SK-N-SH (cell line): ENCODE results near the gene ABCC4.

Experiments used
- EP300 ChIP-seq, 2 experiments: IDR thresholded peaks; 2 replicates each; pipeline versions ENCODE4 v1.4.0 to v1.6.1; 2012; ENCODE audit warnings: borderline replicate concordance in 1 of 2, low read depth in 1 of 2, low read length in 1 of 2
- MXI1 ChIP-seq: IDR thresholded peaks from 2 replicates; pipeline ENCODE4 v1.6.1; 2012; ENCODE audit warnings: mild to moderate bottlenecking, low read depth, low read length, improper control_type of control experiment
- SIN3A ChIP-seq: IDR thresholded peaks from 2 replicates; pipeline ENCODE4 v1.6.1; 2012; ENCODE audit warnings: low read depth, mild to moderate bottlenecking, low read length, moderate library complexity, borderline replicate concordance
- TF ChIP-seq, protein P1 (sequence below): fragments of 200-600 bp; sonication (generic); IDR thresholded peaks from 2 replicates; pipeline ENCODE4 v1.6.1; 2017; ENCODE audit warnings: antibody characterized with exemption, mild to moderate bottlenecking, moderate library complexity
- TF ChIP-seq, protein P2 (sequence below): IDR thresholded peaks from 2 replicates; pipeline ENCODE4 v1.4.0; 2012; ENCODE audit warnings: low read depth

DNA sequence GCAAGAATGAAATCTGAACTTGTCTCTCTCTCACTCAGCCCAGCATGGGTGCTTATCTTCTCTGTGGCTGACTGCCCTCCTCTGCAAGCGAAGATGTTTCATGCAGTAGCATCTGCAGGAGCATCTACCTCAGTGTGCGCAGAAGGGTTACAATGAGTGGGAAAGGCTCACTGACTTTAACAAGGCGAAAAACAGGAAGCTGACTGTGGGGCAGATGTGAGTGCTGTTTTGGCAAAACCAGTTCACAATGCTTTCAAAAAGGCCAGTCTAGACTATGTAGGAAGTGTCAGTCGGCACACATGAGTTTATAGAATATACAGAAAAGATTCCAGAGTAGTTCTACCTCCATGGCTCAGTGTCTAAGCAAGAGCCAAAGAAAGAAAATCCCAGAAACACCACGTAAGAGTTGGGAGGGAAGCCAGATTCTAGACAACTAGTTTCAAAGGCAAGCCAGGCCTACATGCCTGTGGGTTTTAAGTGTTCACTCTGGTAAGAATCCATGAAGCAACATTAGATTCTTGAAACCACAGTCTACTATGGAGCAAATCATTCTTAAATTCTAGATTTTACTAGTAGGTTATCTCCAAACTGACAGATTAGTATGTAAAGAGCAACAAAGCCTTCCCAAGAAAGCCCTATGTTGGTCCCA lies 124.5 kb downstream of the ABCC4 start:
- TF ChIP-seq, protein P1, sequence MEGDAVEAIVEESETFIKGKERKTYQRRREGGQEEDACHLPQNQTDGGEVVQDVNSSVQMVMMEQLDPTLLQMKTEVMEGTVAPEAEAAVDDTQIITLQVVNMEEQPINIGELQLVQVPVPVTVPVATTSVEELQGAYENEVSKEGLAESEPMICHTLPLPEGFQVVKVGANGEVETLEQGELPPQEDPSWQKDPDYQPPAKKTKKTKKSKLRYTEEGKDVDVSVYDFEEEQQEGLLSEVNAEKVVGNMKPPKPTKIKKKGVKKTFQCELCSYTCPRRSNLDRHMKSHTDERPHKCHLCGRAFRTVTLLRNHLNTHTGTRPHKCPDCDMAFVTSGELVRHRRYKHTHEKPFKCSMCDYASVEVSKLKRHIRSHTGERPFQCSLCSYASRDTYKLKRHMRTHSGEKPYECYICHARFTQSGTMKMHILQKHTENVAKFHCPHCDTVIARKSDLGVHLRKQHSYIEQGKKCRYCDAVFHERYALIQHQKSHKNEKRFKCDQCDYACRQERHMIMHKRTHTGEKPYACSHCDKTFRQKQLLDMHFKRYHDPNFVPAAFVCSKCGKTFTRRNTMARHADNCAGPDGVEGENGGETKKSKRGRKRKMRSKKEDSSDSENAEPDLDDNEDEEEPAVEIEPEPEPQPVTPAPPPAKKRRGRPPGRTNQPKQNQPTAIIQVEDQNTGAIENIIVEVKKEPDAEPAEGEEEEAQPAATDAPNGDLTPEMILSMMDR: no peak
- TF ChIP-seq EP300 (IDR thresholded peaks at IDR 0.05; ENCODE audit: borderline replicate concordance in 1 of 2, low read depth in 1 of 2, low read length in 1 of 2) (no peak), SIN3A (no peak), MXI1 (no peak)
- TF ChIP-seq, protein P2, sequence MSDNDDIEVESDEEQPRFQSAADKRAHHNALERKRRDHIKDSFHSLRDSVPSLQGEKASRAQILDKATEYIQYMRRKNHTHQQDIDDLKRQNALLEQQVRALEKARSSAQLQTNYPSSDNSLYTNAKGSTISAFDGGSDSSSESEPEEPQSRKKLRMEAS: no peak
